A673 (cell line): Measurements from ENCODE around the gene ASB1. TPM values are rescaled to one million over a fixed set of nuclear protein-coding genes. Genes with fewer than 3 reads are reported as not detected.

Source experiments
- Bru-seq: library from RNA; stranded (reverse); fragments of 400-500 nt; gene quantifications from one replicate; lab custom pipeline; 2021; lab: Mats Ljungman, UMichigan
- BruChase-seq, 2 experiments: library from RNA; stranded (reverse); fragments of 400-500 nt; gene quantifications; one replicate each; lab custom pipeline; 2021; lab: Mats Ljungman, UMichigan
- BruUV-seq: library from RNA; stranded (reverse); fragments of 400-500 nt; replicated peaks from 2 replicates; lab custom pipeline; 2021; lab: Mats Ljungman, UMichigan
- CTCF ChIA-PET: fragments of 300-600 bp; sonication (Branson Sonifier 250); formaldehyde crosslinking; loops from one replicate; lab custom pipeline; 2022; ENCODE audit warnings: antibody characterized with exemption; lab: Charles Lee
- POLR2A ChIA-PET: fragments of 300-600 bp; sonication (Branson Sonifier 250); formaldehyde crosslinking; loops from one replicate; lab custom pipeline; 2022; ENCODE audit warnings: antibody characterized with exemption; ENCODE audit not compliant: low non-redundant PET; lab: Charles Lee
- DNase-seq: peaks from one replicate; pipeline ENCODE4 v3.0.0-alpha.2; 2015; ENCODE audit warnings: low spot score
- H3K27ac ChIP-seq: fragments of 200-600 bp; sonication (generic); 2 replicates; pipeline ENCODE4 v1.5.1; 2016; ENCODE audit warnings: mixed run types, low read depth, mild to moderate bottlenecking, mixed read lengths, antibody characterized with exemption, low read length; ENCODE audit not compliant: poor library complexity, severe bottlenecking
- H3K27me3 ChIP-seq: fragments of 200-600 bp; sonication (generic); replicated peaks from 2 replicates; pipeline ENCODE4 v1.6.1; 2017; ENCODE audit warnings: mixed run types, low read depth, mild to moderate bottlenecking, mixed read lengths, antibody characterized with exemption, low read length; ENCODE audit not compliant: insufficient read depth, poor library complexity
- H3K36me3 ChIP-seq: fragments of 200-600 bp; sonication (generic); 2 replicates; pipeline ENCODE4 v1.6.1; 2016; ENCODE audit warnings: mixed run types, mild to moderate bottlenecking, mixed read lengths, antibody characterized with exemption, low read length; ENCODE audit not compliant: insufficient read depth, poor library complexity, severe bottlenecking
- H3K4me1 ChIP-seq: fragments of 200-600 bp; sonication (generic); 2 replicates; pipeline ENCODE4 v1.6.1; 2017; ENCODE audit warnings: mixed run types, mild to moderate bottlenecking, mixed read lengths, antibody characterized with exemption, low read length; ENCODE audit not compliant: insufficient read depth, poor library complexity, severe bottlenecking
- H3K4me3 ChIP-seq: fragments of 200-600 bp; sonication (generic); 2 replicates; pipeline ENCODE4 v1.5.1; 2016; ENCODE audit warnings: low read depth, mixed run types, mild to moderate bottlenecking, mixed read lengths, low read length; ENCODE audit not compliant: poor library complexity, severe bottlenecking
- H3K9me3 ChIP-seq: fragments of 200-600 bp; sonication (generic); 2 replicates; pipeline ENCODE4 v1.6.1; 2016; ENCODE audit warnings: mixed run types, low read depth, mild to moderate bottlenecking, mixed read lengths, antibody characterized with exemption, low read length; ENCODE audit not compliant: poor library complexity, severe bottlenecking
- CTCF ChIP-seq: fragments of 300-800, 200-600 bp; sonication (generic); conservative IDR thresholded peaks from 2 replicates; pipeline ENCODE4 v1.5.1; 2017; ENCODE audit warnings: low read depth, mild to moderate bottlenecking, antibody characterized with exemption, low read length, moderate library complexity, mixed read lengths
- EZH2 ChIP-seq: fragments of 200-600 bp; sonication (generic); IDR thresholded peaks from 2 replicates; pipeline ENCODE4 v1.6.1; 2017; ENCODE audit warnings: borderline replicate concordance, low read depth, mild to moderate bottlenecking, mixed read lengths, antibody characterized with exemption, low read length; ENCODE audit not compliant: poor library complexity, severe bottlenecking
- intact Hi-C: fragments of 100-400 bp; cut with micrococcal nuclease; formaldehyde crosslinking; loops from one replicate; pipeline ENCODE4 v1.10.0; 2022; ENCODE audit not compliant: unreplicated experiment
- long read RNA-seq: library from polyadenylated mRNA; stranded (forward); transcript quantifications from one replicate; pipeline ENCODE4 v2.0.0, GENCODE V29; 2022
- total RNA-seq: library from RNA; stranded (reverse); gene quantifications from 2 replicates; pipeline ENCODE4 v1.2.3, GENCODE V29; 2021

The ASB1 gene, protein sequence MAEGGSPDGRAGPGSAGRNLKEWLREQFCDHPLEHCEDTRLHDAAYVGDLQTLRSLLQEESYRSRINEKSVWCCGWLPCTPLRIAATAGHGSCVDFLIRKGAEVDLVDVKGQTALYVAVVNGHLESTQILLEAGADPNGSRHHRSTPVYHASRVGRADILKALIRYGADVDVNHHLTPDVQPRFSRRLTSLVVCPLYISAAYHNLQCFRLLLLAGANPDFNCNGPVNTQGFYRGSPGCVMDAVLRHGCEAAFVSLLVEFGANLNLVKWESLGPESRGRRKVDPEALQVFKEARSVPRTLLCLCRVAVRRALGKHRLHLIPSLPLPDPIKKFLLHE
- total RNA-seq (36.9 and 43.7 TPM in 2 replicates), Bru-seq, nascent RNA (percentile 80 among the genes with signal in this experiment), BruChase-seq, experiment 1, labeled RNA remaining after a 2-hour chase (percentile 86 among the genes with signal in this experiment), BruChase-seq, experiment 2, labeled RNA remaining after a 6-hour chase (percentile 77 among the genes with signal in this experiment)
- long read RNA-seq, full-length matches to known transcripts: 15 of 39 reads
- long read RNA-seq, partial matches to known transcripts: 5 of 39 reads
- long read RNA-seq, other reads (novel, unspliced or antisense): 19 of 39 reads

DNA sequence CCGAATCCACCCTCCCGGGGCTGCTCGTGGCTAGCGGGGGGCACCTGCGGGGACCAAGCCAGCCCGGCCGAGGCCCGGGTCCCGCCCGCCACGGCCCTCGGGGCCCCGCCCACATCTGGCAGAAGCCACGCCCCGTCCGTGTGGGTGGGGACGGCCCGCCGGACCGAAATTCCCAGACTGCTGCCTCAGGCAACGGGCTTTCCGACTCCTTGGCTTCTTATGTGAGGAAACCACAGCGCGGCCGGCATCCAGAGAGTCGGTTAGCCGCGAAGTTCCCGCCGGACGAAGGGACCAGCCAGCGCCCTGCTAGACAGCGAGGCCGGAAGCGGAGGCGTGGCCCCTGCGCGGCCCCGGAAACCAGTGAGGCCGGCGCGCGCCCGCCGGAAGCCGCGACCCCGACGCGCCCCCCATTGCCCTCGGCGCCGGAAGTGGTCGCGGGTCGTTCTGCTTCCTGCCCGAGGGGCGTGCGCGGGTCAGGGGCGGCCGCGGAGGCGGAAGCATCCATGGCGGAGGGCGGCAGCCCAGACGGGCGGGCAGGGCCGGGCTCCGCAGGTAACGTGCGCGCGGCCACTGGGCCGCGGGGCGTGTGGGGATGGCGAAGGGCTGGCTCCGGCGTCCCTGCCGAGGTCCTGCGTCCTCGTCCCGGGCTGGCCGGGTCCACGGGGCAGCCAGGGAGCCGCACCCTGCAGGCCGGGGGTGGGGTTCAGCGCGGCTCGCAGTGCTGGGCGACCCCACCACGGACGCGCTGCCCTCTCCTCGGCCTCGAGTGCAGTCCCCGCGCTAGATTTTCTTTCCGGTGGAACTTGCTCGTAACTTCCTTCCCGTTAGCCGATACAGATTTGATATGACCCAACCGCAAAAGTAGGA lies at the start of gene ASB1:
TSS of gene ASB1 (plus strand) at position 360 of the 867 bp plus-strand sequence. CDS start at position 504, 144 bp downstream.
- ChIA-PET CTCF (no interaction called here), POLR2A (no interaction called here)
- BruUV-seq: no TSS peak
- TF ChIP-seq CTCF: no peak
- Histone ChIP-seq H3K27ac (peak within 1 kb of the TSS; percentile 92), H3K4me1 (peaks cover 15% of the 10 kb centered on the region), H3K27me3 (no peaks in the 10 kb centered on the region), H3K36me3 (peaks cover 4% of the 10 kb centered on the region), H3K9me3 (no peaks in the 10 kb centered on the region), H3K4me3 (peak within 1 kb of the TSS; percentile 99)
- intact Hi-C loops: no loop called here
- DNase-seq: peak; percentile 86

DNA sequence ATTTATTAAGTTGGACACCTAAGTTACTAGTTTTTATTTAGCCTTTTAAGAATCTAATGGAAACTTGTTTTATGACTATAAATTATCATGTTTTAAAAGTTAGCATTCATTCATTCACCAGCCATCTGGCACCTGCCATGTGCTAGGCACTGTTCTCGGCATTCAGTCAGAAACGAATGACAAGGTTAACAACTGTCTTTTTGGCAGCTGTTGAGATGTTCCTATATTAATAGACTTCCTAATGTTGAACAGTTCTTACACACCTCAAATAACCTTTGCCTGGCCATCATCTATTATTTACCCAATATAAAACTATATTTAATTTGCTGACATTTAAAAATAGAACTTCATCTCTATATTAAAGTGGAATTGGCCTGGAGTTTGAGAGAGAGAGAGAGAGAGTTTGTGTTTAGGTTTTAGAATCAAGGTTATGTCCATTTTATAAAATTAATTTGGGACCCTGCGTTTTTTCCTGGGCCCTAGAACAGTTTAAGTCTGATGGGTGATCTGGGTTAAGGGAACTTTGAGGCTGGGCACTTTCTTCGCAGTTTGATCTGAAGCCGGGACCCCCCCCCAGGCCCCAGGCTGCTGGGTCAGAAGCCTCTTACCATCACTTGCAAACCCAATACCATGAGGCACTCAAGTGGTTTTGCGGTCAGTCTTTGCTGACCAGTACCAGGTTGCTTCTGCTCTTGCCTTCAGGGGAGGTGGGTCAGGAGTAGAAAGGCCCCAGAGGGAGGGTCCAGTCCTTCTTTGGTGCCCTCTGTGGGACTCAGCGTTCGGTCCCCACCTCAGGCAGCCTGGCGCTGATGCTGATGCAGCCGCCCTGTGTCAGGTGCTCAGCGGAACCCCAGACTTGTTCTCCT lies 48.3 kb upstream of the ASB1 start:
- intact Hi-C loops: no loop called here
- no TSS peak for BruUV-seq
- H3K27ac ChIP-seq: no peak overlapping the region

More for the DNA sequence above, 48.3 kb upstream of the ASB1 start:
- Histone ChIP-seq H3K9me3 (no peaks in the 10 kb centered on the region), H3K4me3 (no peak overlapping the region), H3K27me3 (no peaks in the 10 kb centered on the region), H3K36me3 (no peaks in the 10 kb centered on the region), H3K4me1 (no peaks in the 10 kb centered on the region)
- TF ChIP-seq CTCF (no peak), EZH2 (no peak)
- ChIA-PET CTCF (no interaction called here), POLR2A (no interaction called here)
- DNase-seq: no peak
